Right ventricle myocardium superior (tissue), 1 donor: ENCODE data around the gene KREMEN2. TPM values are rescaled to one million over a fixed set of nuclear protein-coding genes. Genes with fewer than 3 reads are reported as not detected.

Experiments
- ATAC-seq: fragments of 200-7000 bp; cut with Tn5 transposase; one replicate; pipeline ENCODE4 v1.9.1; 2020; ENCODE audit warnings: mild to moderate bottlenecking; ENCODE audit not compliant: poor library complexity
- DNase-seq: peaks from one replicate; pipeline ENCODE4 v3.0.0-alpha.2; 2020
- intact Hi-C: fragments of 100-400 bp; cut with DNase I; formaldehyde crosslinking; loops from one replicate; pipeline ENCODE4 v1.11.2; 2022
- total RNA-seq: library from RNA; stranded (reverse); fragmentation: NEBNext Ultra II Directional; extraction: Animal tissue kit (Norgen Biotek cat#: 25700); gene quantifications from one replicate; pipeline ENCODE4 v1.2.1, GENCODE V29; 2021
- donor health status: DM: no; HTN: yes; CAD: no; lungs with severe emphysema.

Gene KREMEN2
- total RNA-seq, 1 donor from 2014 or later: not detected

- ATAC-seq (no peak), DNase-seq (no peak)
- intact Hi-C loops: no loop called here
Observed at GRCh38 chr16:2973093-2973492, 9.0 kb downstream of the KREMEN2 start.

- ATAC-seq: no peak
- intact Hi-C loops: no loop called here
- no peak for DNase-seq
Observed at GRCh38 chr16:2973605-2974318, 9.7 kb downstream of the KREMEN2 start.

GRCh38 chr16:2974319-2975056 lies 10.4 kb downstream of the KREMEN2 start:
- intact Hi-C loops: no loop called here
- no peak for DNase-seq
- ATAC-seq: no peak

GRCh38 chr16:2975161-2975795 lies 11.2 kb downstream of the KREMEN2 start:
- ATAC-seq (no peak), DNase-seq (no peak)
- intact Hi-C loops: no loop called here

- intact Hi-C loops: no loop called here
- no peak for ATAC-seq
- DNase-seq: no peak
Observed at GRCh38 chr16:2976201-2976600, 12.1 kb downstream of the KREMEN2 start.

GRCh38 chr16:2976673-2977072 lies 12.6 kb downstream of the KREMEN2 start:
- DNase-seq: no peak
- ATAC-seq: no peak
- intact Hi-C loops: no loop called here

- no peak for DNase-seq
- no peak for ATAC-seq
- intact Hi-C loops: no loop called here
Observed at GRCh38 chr16:2977440-2977839, 13.4 kb downstream of the KREMEN2 start.

GRCh38 chr16:2979669-2980226 lies 15.7 kb downstream of the KREMEN2 start:
- DNase-seq: no peak
- intact Hi-C loops: no loop called here
- ATAC-seq: no peak

GRCh38 chr16:2980227-2981176 lies 16.4 kb downstream of the KREMEN2 start, which contains the start of gene PKMYT1:
Gene PKMYT1, minus strand, starts transcription at chr16:2980446. Its CDS starts 789 bp downstream, at chr16:2979657.
- peak; percentile 97 for ATAC-seq
- peak; percentile 95 for DNase-seq
- intact Hi-C loops: no loop called here

GRCh38 chr16:2981177-2981898 lies 17.3 kb downstream of the KREMEN2 start:
- intact Hi-C loops: no loop called here
- DNase-seq: no peak

GRCh38 chr16:2981899-2982250 lies 17.8 kb downstream of the KREMEN2 start:
- no peak for DNase-seq
- ATAC-seq: no peak
- intact Hi-C loops: no loop called here

More at GRCh38 chr16:2981177-2981898, 17.3 kb downstream of the KREMEN2 start:
- ATAC-seq: no peak

- DNase-seq: no peak
Observed at GRCh38 chr16:2982402-2982801, 18.3 kb downstream of the KREMEN2 start.

GRCh38 chr16:2983706-2984136 lies 19.6 kb downstream of the KREMEN2 start:
- DNase-seq: peak; percentile 90
- ATAC-seq: peak; percentile 55
- intact Hi-C loops: no loop called here

More at GRCh38 chr16:2982402-2982801, 18.3 kb downstream of the KREMEN2 start:
- ATAC-seq: no peak
- intact Hi-C loops: no loop called here

GRCh38 chr16:2985462-2985861 lies 21.4 kb downstream of the KREMEN2 start:
- ATAC-seq (peak; percentile 50), DNase-seq (peak; percentile 66)
- intact Hi-C loops: no loop called here

- intact Hi-C loops: no loop called here
- peak; percentile 80 for DNase-seq
- peak; percentile 78 for ATAC-seq
Observed at GRCh38 chr16:2985893-2986355, 21.8 kb downstream of the KREMEN2 start.

GRCh38 chr16:2986623-2987188 lies 22.6 kb downstream of the KREMEN2 start:
- ATAC-seq (no peak), DNase-seq (no peak)
- intact Hi-C loops: no loop called here

GRCh38 chr16:2987286-2987685 lies 23.2 kb downstream of the KREMEN2 start:
- ATAC-seq: no peak
- DNase-seq: no peak
- intact Hi-C loops: no loop called here
